Measurements from ENCODE around the gene XCL1. TPM values are rescaled to one million over a fixed set of nuclear protein-coding genes. Genes with fewer than 3 reads are reported as not detected.

Gene XCL1
- total RNA-seq, 1 donor from 2014 or later = not detected

DNA sequence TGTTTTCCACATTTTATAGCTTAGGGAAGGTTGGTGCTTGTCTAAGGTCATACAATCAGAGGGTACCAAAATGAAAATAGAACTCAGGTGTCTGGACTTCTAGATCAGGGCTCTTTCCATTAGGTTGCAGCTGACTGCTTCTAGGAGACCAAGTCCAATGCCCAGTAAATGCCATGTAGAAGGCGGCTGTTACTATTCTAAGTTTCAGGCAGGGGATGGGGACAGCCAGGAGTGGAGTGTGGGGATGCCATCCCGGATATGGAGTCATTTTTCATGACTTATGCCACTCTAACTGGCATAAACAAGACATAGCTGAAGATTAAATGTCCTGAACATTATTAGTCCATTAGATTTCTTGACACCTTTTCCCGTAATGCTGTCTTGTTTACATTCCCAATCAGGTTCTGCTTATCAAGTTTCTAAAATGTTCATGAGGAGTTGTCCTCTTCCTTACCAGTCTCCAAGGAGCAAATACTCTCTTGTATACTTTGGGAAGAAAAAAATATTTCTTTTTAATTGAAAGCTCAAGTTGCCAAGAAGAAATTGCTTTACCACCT, 31.5 kb downstream of the XCL1 start:
- Histone ChIP-seq H3K9me3 (no peaks in the 10 kb centered on the region), H3K4me1 (peaks cover 15% of the 10 kb centered on the region)
- no peak for DNase-seq (ENCODE audit: extremely low spot score in 2 of 2)

DNA sequence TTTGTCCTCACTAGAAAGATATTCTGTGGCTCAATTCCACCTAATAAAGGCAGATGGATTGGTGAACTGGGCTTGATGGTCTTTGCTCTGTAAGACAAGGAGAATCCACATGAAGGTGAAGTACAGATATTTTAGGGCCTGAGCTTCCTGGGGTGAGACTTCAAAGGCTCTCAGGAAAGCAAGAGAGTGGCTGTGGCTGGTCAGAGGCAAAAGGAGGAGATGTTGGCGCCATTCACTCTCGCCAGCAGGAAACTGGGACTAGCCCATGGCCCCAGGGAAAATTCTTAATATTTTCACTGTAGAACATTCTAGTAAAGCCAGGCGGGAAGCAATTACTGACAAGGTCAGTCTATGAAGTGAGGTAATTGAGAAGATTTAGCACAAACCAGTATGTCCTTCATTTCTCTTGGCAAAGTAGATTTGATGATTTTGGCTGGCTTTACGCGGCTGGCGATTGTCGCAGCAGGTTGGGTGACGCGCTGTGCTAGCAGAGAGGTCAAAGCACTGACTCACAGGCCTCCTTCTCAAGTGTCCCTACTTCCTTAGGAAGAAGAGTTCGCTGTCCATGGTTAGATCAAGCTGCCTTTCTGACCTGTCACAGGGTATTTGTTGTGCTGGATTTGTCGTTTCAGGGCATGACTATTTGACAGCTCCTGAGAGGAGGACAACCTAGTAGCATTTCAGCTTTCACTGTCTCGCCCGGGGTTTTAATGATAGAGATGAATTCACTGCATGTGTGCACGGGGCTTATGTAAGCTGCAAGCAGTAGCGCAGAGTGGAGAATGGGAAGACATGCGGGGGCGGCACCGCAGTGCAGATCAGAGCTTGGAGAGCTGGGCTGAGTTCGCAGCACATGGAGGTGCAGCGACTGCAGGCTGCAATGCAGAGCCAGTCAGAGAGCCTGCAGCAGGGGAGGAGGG, 32.7 kb downstream of the XCL1 start:
- Histone ChIP-seq H3K27me3 (no peaks in the 10 kb centered on the region), H3K9me3 (no peaks in the 10 kb centered on the region), H3K4me1 (peaks cover 24% of the 10 kb centered on the region), H3K27ac (peak overlapping the region; percentile 37), H3K36me3 (no peaks in the 10 kb centered on the region), H3K4me3 (peak overlapping the region in 1 of 2 donors; percentile 15)
- no peak for TF ChIP-seq POLR2A (IDR thresholded peaks at IDR 0.05)
- TF ChIP-seq, protein P1, sequence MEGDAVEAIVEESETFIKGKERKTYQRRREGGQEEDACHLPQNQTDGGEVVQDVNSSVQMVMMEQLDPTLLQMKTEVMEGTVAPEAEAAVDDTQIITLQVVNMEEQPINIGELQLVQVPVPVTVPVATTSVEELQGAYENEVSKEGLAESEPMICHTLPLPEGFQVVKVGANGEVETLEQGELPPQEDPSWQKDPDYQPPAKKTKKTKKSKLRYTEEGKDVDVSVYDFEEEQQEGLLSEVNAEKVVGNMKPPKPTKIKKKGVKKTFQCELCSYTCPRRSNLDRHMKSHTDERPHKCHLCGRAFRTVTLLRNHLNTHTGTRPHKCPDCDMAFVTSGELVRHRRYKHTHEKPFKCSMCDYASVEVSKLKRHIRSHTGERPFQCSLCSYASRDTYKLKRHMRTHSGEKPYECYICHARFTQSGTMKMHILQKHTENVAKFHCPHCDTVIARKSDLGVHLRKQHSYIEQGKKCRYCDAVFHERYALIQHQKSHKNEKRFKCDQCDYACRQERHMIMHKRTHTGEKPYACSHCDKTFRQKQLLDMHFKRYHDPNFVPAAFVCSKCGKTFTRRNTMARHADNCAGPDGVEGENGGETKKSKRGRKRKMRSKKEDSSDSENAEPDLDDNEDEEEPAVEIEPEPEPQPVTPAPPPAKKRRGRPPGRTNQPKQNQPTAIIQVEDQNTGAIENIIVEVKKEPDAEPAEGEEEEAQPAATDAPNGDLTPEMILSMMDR (IDR thresholded peaks at IDR 0.05) = no peak
- no peak for TF ChIP-seq POLR2AphosphoS5 (IDR thresholded peaks at IDR 0.05; ENCODE audit: insufficient read depth in 1 of 2, low read depth in 1 of 2)
- intact Hi-C loops (cut with DNase I) = no loop called here
- DNase-seq (ENCODE audit: extremely low spot score in 2 of 2) = no peak

More for the DNA sequence above, 31.5 kb downstream of the XCL1 start:
- intact Hi-C loops (cut with DNase I) = no loop called here
- Histone ChIP-seq H3K36me3 (no peaks in the 10 kb centered on the region), H3K4me3 (no peak overlapping the region), H3K27me3 (no peaks in the 10 kb centered on the region), H3K27ac (no peak overlapping the region)
- TF ChIP-seq POLR2A (IDR thresholded peaks at IDR 0.05) = no peak
- TF ChIP-seq, protein P1 (IDR thresholded peaks at IDR 0.05) = no peak
- TF ChIP-seq POLR2AphosphoS5 (IDR thresholded peaks at IDR 0.05; ENCODE audit: insufficient read depth in 1 of 2, low read depth in 1 of 2) = no peak

DNA sequence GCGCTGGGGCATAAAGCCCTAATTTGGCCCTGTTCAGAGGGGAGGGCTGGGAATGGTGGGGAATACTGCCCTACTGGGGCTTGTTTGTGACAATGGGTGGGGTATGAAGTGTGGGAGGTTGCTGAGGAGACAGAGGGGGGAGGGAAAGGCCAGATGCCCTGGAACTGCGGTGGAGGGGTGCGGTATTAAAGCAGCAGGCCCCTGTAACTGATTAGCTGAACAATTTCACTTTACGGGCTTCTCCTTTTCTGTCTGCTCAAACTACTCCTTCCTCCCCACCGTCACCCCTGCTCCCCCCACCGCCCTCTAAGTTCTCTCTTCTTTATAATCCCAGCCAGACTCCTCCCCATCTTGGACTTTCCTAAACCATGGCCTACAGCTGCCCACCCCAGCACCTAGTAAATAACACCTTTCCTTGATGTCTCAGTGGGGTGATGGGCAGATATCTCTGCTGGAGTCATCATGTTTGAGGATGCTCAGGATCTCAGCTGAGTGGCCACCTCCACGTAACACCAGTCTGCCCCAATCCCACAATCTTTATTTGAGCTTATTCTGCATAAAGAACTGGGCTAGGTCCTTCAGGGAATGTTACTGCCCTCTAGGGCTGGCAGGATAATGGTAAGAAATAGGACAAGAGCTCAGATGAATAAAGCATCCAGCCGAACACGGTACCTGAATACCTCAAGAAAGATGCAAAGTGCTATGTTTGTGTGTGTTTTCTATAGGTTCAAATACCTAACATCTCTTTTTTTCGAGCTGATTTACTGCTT, 33.5 kb downstream of the XCL1 start:
- intact Hi-C loops (cut with DNase I) = no loop called here
- Histone ChIP-seq H3K36me3 (no peaks in the 10 kb centered on the region), H3K4me3 (peak overlapping the region in 1 of 2 donors; percentile 15)

DNA sequence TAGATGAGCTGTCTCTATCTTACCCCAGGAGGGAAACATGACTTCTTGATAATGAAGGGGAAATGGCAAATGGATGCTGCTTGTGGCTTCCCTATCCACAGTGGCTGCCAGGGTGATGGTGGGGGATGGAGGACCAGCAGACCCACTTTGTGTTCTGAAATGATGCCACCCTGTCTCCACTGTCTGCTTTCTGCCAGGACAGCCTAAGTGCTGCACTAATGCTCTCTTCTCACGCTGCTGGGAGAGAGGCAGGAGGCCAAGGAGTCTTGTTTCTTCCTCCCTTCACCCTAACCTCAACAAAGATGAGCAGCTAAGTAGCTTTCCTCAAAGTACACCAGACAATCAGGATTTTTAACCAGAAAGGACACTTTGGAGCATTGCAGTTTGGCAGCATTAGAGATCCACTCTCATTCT, 36.6 kb downstream of the XCL1 start:
- no peaks in the 10 kb centered on the region for H3K36me3 ChIP-seq
- intact Hi-C loops (cut with DNase I) = no loop called here
- no peak for DNase-seq (ENCODE audit: extremely low spot score in 2 of 2)
- H3K9me3 ChIP-seq = no peaks in the 10 kb centered on the region
- no peaks in the 10 kb centered on the region for H3K27me3 ChIP-seq
- H3K27ac ChIP-seq = peak overlapping the region; percentile 10
- no peak overlapping the region for H3K4me3 ChIP-seq
- H3K4me1 ChIP-seq = peaks cover 27% of the 10 kb centered on the region
- TF ChIP-seq POLR2AphosphoS5 (IDR thresholded peaks at IDR 0.05; ENCODE audit: insufficient read depth in 1 of 2, low read depth in 1 of 2) (no peak), POLR2A (IDR thresholded peaks at IDR 0.05) (no peak)
- TF ChIP-seq, protein P1 (IDR thresholded peaks at IDR 0.05) = no peak

More for the DNA sequence above, 33.5 kb downstream of the XCL1 start:
- TF ChIP-seq, protein P1 (IDR thresholded peaks at IDR 0.05) = no peak
- TF ChIP-seq POLR2A (IDR thresholded peaks at IDR 0.05) (no peak), POLR2AphosphoS5 (IDR thresholded peaks at IDR 0.05; ENCODE audit: insufficient read depth in 1 of 2, low read depth in 1 of 2) (no peak)
- no peaks in the 10 kb centered on the region for H3K9me3 ChIP-seq
- H3K4me1 ChIP-seq = peaks cover 27% of the 10 kb centered on the region
- peak overlapping the region; percentile 37 for H3K27ac ChIP-seq
- DNase-seq (ENCODE audit: extremely low spot score in 2 of 2) = no peak
- H3K27me3 ChIP-seq = no peaks in the 10 kb centered on the region

Data from vagina (tissue), 2 donors.